Smooth muscle cell (in vitro differentiated cells): ENCODE results near the gene AP2A1. TPM values are rescaled to one million over a fixed set of nuclear protein-coding genes. Genes with fewer than 3 reads are reported as not detected.

Experiments
- DNase-seq: peaks from one replicate; lab custom pipeline; 2025; ENCODE audit not compliant: unreplicated experiment; lab: John Stamatoyannopoulos, UW
- H2AFZ ChIP-seq: fragments of 200-600 bp; sonication (generic); 2 replicates; pipeline ENCODE4 v1.6.0; 2016; ENCODE audit warnings: antibody characterized with exemption, low read depth, mild to moderate bottlenecking
- H3F3A ChIP-seq: fragments of 200-600 bp; sonication (generic); 2 replicates; pipeline ENCODE4 v1.6.0; 2017; ENCODE audit warnings: antibody characterized with exemption, low read depth
- H3K27ac ChIP-seq: fragments of 200-600 bp; sonication (generic); 2 replicates; pipeline ENCODE4 v1.5.1; 2016; ENCODE audit warnings: low read depth, mild to moderate bottlenecking
- H3K27me3 ChIP-seq: fragments of 200-600 bp; sonication (generic); 2 replicates; pipeline ENCODE4 v1.6.1; 2016; ENCODE audit warnings: low read depth, mild to moderate bottlenecking
- H3K36me3 ChIP-seq: fragments of 200-600 bp; sonication (generic); 2 replicates; pipeline ENCODE4 v1.5.1; 2016; ENCODE audit warnings: low read depth
- H3K4me1 ChIP-seq: fragments of 200-600 bp; sonication (generic); 2 replicates; pipeline ENCODE4 v1.5.1; 2016; ENCODE audit warnings: low read depth
- H3K4me2 ChIP-seq: fragments of 200-600 bp; sonication (generic); 2 replicates; pipeline ENCODE4 v1.6.0; 2016; ENCODE audit warnings: mild to moderate bottlenecking
- H3K4me3 ChIP-seq: fragments of 200-600 bp; sonication (generic); 2 replicates; pipeline ENCODE4 v1.5.1; 2016; ENCODE audit warnings: mild to moderate bottlenecking
- H3K79me2 ChIP-seq: fragments of 200-600 bp; sonication (generic); 2 replicates; pipeline ENCODE4 v1.6.0; 2016; ENCODE audit warnings: low read depth, mild to moderate bottlenecking
- H3K9ac ChIP-seq: fragments of 200-600 bp; sonication (generic); 2 replicates; pipeline ENCODE4 v1.6.0; 2016; ENCODE audit warnings: low read depth
- H3K9me3 ChIP-seq: fragments of 200-600 bp; sonication (generic); replicated peaks from 2 replicates; pipeline ENCODE4 v1.5.1; 2016; ENCODE audit warnings: low read depth
- H4K20me1 ChIP-seq: fragments of 200-600 bp; sonication (generic); 2 replicates; pipeline ENCODE4 v1.6.0; 2016; ENCODE audit warnings: low read depth
- WGBS: methylation state at CpG from one replicate; pipeline ENCODE4 v1.1.7; 2016; ENCODE audit warnings: low lambda C conversion rate; 5-methylcytosine and 5-hydroxymethylcytosine counted together
- polyA plus RNA-seq: library from polyadenylated mRNA; unstranded; fragments of >200 nt; fragmentation: Nextera tagmentation; extraction: Ambion mirVana; gene quantifications from 2 replicates; pipeline ENCODE4 v1.2.1, GENCODE V29; 2016
- total RNA-seq: library from RNA; depleted of rRNA; stranded (reverse); fragments of >200 nt; gene quantifications from 2 replicates; pipeline ENCODE4 v1.2.3, GENCODE V29; 2014
- TF ChIP-seq, protein P1 (sequence below): fragments of 200-600 bp; sonication (generic); IDR thresholded peaks from 2 replicates; pipeline ENCODE4 v1.5.1; 2017; ENCODE audit warnings: borderline replicate concordance, mild to moderate bottlenecking, antibody characterized with exemption; ENCODE audit not compliant: insufficient read depth, poor library complexity, severe bottlenecking

Gene AP2A1
- total and polyA plus RNA-seq, 2 experiments from 2014 or later = 57.7 to 65.2 TPM

DNA sequence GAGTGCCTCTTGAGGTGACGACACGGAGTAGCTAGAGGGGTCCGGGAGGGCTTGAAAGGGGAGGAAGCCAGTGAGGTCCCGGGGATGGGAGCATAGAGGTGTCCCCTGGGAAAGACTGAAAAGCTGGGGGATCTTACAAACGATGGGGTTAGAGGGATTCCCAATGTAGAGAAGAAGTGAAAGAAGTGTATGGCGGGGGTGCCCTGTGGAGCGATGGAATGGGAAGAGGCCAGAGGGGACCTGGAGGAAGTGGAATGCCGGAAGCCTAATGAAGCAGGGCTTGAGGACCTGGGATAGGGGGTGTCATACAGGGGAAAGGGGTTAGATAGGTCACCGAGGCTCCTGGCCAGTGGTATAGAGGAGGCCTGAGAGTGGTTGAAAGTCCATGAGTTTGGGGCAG lies 580 bp downstream of the AP2A1 start:
- Histone ChIP-seq H3K36me3 (no peaks in the 10 kb centered on the region), H3K4me2 (peak overlapping the region; percentile 99), H4K20me1 (peaks cover 38% of the 10 kb centered on the region), H3K79me2 (peaks cover 54% of the 10 kb centered on the region), H3K9me3 (no peaks in the 10 kb centered on the region), H3K27ac (peak overlapping the region; percentile 63), H3K4me3 (peak overlapping the region; percentile 97), H3F3A (no peaks in the 10 kb centered on the region), H3K27me3 (no peaks in the 10 kb centered on the region), H3K4me1 (peaks cover 12% of the 10 kb centered on the region), H2AFZ (peak overlapping the region; percentile 89), H3K9ac (peak overlapping the region; percentile 95)
- DNase-seq = no peak
- 3% methylated on average over 9 of the region's 9 CpGs for WGBS
- TF ChIP-seq, protein P1, sequence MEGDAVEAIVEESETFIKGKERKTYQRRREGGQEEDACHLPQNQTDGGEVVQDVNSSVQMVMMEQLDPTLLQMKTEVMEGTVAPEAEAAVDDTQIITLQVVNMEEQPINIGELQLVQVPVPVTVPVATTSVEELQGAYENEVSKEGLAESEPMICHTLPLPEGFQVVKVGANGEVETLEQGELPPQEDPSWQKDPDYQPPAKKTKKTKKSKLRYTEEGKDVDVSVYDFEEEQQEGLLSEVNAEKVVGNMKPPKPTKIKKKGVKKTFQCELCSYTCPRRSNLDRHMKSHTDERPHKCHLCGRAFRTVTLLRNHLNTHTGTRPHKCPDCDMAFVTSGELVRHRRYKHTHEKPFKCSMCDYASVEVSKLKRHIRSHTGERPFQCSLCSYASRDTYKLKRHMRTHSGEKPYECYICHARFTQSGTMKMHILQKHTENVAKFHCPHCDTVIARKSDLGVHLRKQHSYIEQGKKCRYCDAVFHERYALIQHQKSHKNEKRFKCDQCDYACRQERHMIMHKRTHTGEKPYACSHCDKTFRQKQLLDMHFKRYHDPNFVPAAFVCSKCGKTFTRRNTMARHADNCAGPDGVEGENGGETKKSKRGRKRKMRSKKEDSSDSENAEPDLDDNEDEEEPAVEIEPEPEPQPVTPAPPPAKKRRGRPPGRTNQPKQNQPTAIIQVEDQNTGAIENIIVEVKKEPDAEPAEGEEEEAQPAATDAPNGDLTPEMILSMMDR = no peak

- Histone ChIP-seq H3K4me2 (peak overlapping the region; percentile 99), H3K4me1 (peaks cover 12% of the 10 kb centered on the region), H3K79me2 (peaks cover 60% of the 10 kb centered on the region), H3K9ac (peak overlapping the region; percentile 95), H3F3A (no peaks in the 10 kb centered on the region), H2AFZ (no peak overlapping the region), H3K9me3 (no peaks in the 10 kb centered on the region), H3K27ac (no peak overlapping the region), H3K27me3 (no peaks in the 10 kb centered on the region), H4K20me1 (peaks cover 45% of the 10 kb centered on the region), H3K4me3 (peak overlapping the region; percentile 97), H3K36me3 (no peaks in the 10 kb centered on the region)
- DNase-seq = no peak
- TF ChIP-seq, protein P1 = no peak
- WGBS = 73% methylated on average over 12 of the region's 12 CpGs
These were observed 1.3 kb downstream of the AP2A1 start for GRCh38 chr19:49767967-49768581.

GRCh38 chr19:49770529-49770928 lies 3.7 kb downstream of the AP2A1 start:
- Histone ChIP-seq H3K36me3 (no peaks in the 10 kb centered on the region), H3K4me3 (no peak overlapping the region), H3K79me2 (peaks cover 79% of the 10 kb centered on the region), H3K4me2 (no peak overlapping the region), H3K9me3 (no peaks in the 10 kb centered on the region), H3F3A (no peaks in the 10 kb centered on the region), H3K27ac (no peak overlapping the region), H2AFZ (no peak overlapping the region), H3K4me1 (peaks cover 12% of the 10 kb centered on the region), H3K27me3 (no peaks in the 10 kb centered on the region), H4K20me1 (peaks cover 70% of the 10 kb centered on the region), H3K9ac (no peak overlapping the region)
- WGBS = 92% methylated on average over 8 of the region's 8 CpGs
- no peak for DNase-seq
- TF ChIP-seq, protein P1 = no peak

DNA sequence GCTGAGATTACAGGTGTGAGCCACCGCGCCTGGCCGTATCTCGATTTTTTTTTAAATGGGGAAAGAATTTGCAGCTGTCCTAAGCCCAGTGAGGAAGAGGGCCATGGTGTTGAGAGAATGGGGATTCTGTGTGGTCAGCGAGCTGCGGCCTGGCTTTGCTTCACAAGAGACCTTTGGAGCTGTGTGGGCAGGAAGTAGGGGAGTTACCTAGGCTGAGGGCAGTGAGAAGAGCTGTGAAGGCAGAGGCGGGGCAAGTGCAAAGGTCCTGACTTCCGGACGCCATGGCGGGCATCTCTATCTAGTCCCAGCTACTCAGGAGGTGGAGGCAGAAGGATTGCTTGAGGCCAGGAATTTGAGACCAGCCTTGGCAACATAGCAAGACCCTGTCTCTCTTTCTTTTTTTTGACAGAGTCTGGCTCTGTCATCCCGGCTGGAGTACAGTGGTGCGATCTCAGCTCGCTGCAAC lies 4.9 kb downstream of the AP2A1 start:
- TF ChIP-seq, protein P1 = no peak

More for the DNA sequence above, 4.9 kb downstream of the AP2A1 start:
- 94% methylated on average over 13 of the region's 13 CpGs for WGBS
- Histone ChIP-seq H3F3A (no peaks in the 10 kb centered on the region), H3K27me3 (no peaks in the 10 kb centered on the region), H3K4me1 (peaks cover 9% of the 10 kb centered on the region), H3K9ac (no peak overlapping the region), H4K20me1 (peaks cover 82% of the 10 kb centered on the region), H3K79me2 (peaks cover 84% of the 10 kb centered on the region), H3K9me3 (no peaks in the 10 kb centered on the region), H2AFZ (no peak overlapping the region), H3K36me3 (no peaks in the 10 kb centered on the region), H3K27ac (no peak overlapping the region), H3K4me2 (no peak overlapping the region), H3K4me3 (no peak overlapping the region)
- no peak for DNase-seq
